Naive thymus-derived CD4-positive, alpha-beta T cell (primary cell): ENCODE data around the gene PANK4. TPM values are rescaled to one million over a fixed set of nuclear protein-coding genes. Genes with fewer than 3 reads are reported as not detected.
"Not testable (repeated sequence)": the region's sequence is repeated elsewhere in the genome, so short reads cannot be mapped to it uniquely, and the experiment has no call there.

Experiments used
- ATAC-seq: fragments of 150-1000 bp; cut with Tn5 transposase; 2 replicates; pipeline ENCODE4 v1.10.0; 2021; ENCODE audit warnings: mild to moderate bottlenecking, moderate library complexity
- CTCF ChIA-PET: fragments of 350-600 bp; sonication (Branson Sonifier 250); formaldehyde crosslinking; loops from one replicate; lab custom pipeline; 2021; ENCODE audit warnings: antibody characterized with exemption; lab: Charles Lee
- POLR2A ChIA-PET: fragments of 350-600 bp; sonication (Branson Sonifier 250); formaldehyde crosslinking; loops from one replicate; lab custom pipeline; 2021; ENCODE audit warnings: antibody characterized with exemption, inconsistent platforms; lab: Charles Lee
- DNase-seq, 9 donors: peaks; one replicate each; pipeline versions ENCODE4 v3.0.0 to v3.0.0-alpha.2; 2020 to 2022; ENCODE audit warnings: mixed read lengths in 1 of 9
- H3K27ac ChIP-seq: one replicate; pipeline ENCODE4 v1.7.0; 2013; ENCODE audit warnings: mild to moderate bottlenecking, low read depth, low read length, moderate library complexity
- H3K27me3 ChIP-seq, 2 donors: one replicate each; pipeline ENCODE4 v1.7.0; 2013; ENCODE audit warnings: low read length in 2 of 2, mild to moderate bottlenecking in 2 of 2, moderate library complexity in 2 of 2; ENCODE audit not compliant: control insufficient read depth in 2 of 2, insufficient read depth in 2 of 2
- H3K36me3 ChIP-seq, 3 experiments: 1 replicate in 2 of 3; 2 replicates in 1 of 3; pipeline ENCODE4 v1.7.0; 2013; ENCODE audit warnings: low read length in 3 of 3, mild to moderate bottlenecking in 3 of 3, moderate library complexity in 1 of 3; ENCODE audit not compliant: insufficient read depth in 3 of 3, control insufficient read depth in 2 of 3
- H3K4me1 ChIP-seq, 2 donors: one replicate each; pipeline ENCODE4 v1.7.0; 2013; ENCODE audit warnings: low read length in 2 of 2, mild to moderate bottlenecking in 2 of 2, moderate library complexity in 1 of 2; ENCODE audit not compliant: control insufficient read depth in 2 of 2, insufficient read depth in 2 of 2
- H3K4me3 ChIP-seq: 2 replicates; pipeline ENCODE4 v1.7.0; 2013; ENCODE audit warnings: mild to moderate bottlenecking, low read length
- H3K9me3 ChIP-seq, 3 experiments: 1 replicate in 2 of 3; 2 replicates in 1 of 3; pipeline ENCODE4 v1.7.0; 2013; ENCODE audit warnings: low read length in 3 of 3; ENCODE audit not compliant: control insufficient read depth in 2 of 3
- H3K27ac Mint-ChIP-seq, 9 donors: one replicate each; pipeline ENCODE4 v1.8.0; 2020 to 2022; ENCODE audit warnings: mixed read lengths in 9 of 9, mild to moderate bottlenecking in 8 of 9, moderate library complexity in 5 of 9, inconsistent platforms in 2 of 9
- H3K27me3 Mint-ChIP-seq, 5 donors: one replicate each; pipeline ENCODE4 v1.8.0; 2021 to 2022; ENCODE audit warnings: mixed read lengths in 5 of 5, mild to moderate bottlenecking in 1 of 5
- H3K36me3 Mint-ChIP-seq, 5 donors: one replicate each; pipeline ENCODE4 v1.8.0; 2020 to 2022; ENCODE audit warnings: mixed read lengths in 5 of 5, mild to moderate bottlenecking in 3 of 5, inconsistent platforms in 1 of 5
- H3K4me1 Mint-ChIP-seq, 7 donors: one replicate each; pipeline ENCODE4 v1.8.0; 2020 to 2022; ENCODE audit warnings: mixed read lengths in 7 of 7, mild to moderate bottlenecking in 3 of 7, inconsistent platforms in 1 of 7
- H3K4me3 Mint-ChIP-seq, 10 donors: one replicate each; pipeline ENCODE4 v1.8.0; 2020 to 2022; ENCODE audit warnings: mild to moderate bottlenecking in 10 of 10, mixed read lengths in 10 of 10, moderate library complexity in 6 of 10, inconsistent platforms in 2 of 10
- H3K9me3 Mint-ChIP-seq, 11 donors: one replicate each; pipeline ENCODE4 v1.8.0; 2020 to 2022; ENCODE audit warnings: mixed read lengths in 11 of 11, mild to moderate bottlenecking in 4 of 11, inconsistent platforms in 1 of 11, moderate library complexity in 1 of 11
- intact Hi-C, 2 donors: fragments of 100-400 bp; cut with micrococcal nuclease; formaldehyde crosslinking; loops; one replicate each; pipeline ENCODE4 v1.15.1; 2023
- polyA plus RNA-seq, 2 donors: library from polyadenylated mRNA; unstranded; fragments of 300-500 nt; fragmentation: Illumina TruSeq; gene quantifications; one replicate each; pipeline ENCODE4 v1.2.3, GENCODE V29; 2021
- total RNA-seq, 6 experiments: library from RNA in 5 of 6; stranded (reverse) in 5 of 6; gene quantifications; 1 replicate in 5 of 6; 2 replicates in 1 of 6; pipeline ENCODE4 v1.2.3 and lab custom pipeline; 2021 to 2026

Gene PANK4
- total and polyA plus RNA-seq, 7 experiments from 2014 or later: 12.7 to 91.2 (median 64.4) TPM

DNA sequence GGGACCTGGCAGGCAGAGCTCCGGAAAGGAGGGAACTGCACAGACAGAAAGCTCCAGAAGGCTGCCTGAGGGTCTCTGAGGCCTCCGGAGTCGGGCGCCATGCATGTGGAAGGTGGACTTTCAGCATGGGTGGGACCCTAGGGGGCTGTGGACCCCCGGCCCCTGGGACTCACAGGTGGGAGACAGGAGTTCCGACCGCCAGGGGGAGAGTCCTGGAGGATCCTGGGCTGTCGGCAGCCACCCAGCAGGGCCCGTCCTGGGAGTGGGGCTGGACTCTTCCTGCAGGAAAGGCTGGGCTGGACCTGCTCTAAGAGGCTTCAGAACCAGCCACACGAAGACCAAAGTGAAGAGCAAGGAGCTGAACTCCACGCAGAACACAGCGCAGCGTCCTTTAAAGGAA is 43.3 kb upstream of the PANK4 start:
- H3K27ac ChIP-seq, CTCF ChIA-PET, H3K36me3 ChIP-seq, DNase-seq, H3K4me3 ChIP-seq, H3K27me3 Mint-ChIP-seq, H3K27me3 ChIP-seq, intact Hi-C loops, H3K27ac Mint-ChIP-seq, H3K9me3 ChIP-seq, ATAC-seq, H3K4me1 ChIP-seq: not testable (repeated sequence)
- Mint-ChIP-seq H3K4me1 (peaks cover 0 to 15% (median 9%) of the 10 kb centered on the region in 7 donors), H3K36me3 (peaks cover 0 to 31% (median 5%) of the 10 kb centered on the region in 5 donors), H3K9me3 (peaks cover 3 to 23% (median 8%) of the 10 kb centered on the region in 11 donors), H3K4me3 (peak overlapping the region in 1 of 10 donors; percentile 48)
- POLR2A ChIA-PET: interaction anchor here (1.0 kb wide), 1 partner anchor 9 kb away, joined by 3 read pairs; no protein-coding TSS in a partner anchor

DNA sequence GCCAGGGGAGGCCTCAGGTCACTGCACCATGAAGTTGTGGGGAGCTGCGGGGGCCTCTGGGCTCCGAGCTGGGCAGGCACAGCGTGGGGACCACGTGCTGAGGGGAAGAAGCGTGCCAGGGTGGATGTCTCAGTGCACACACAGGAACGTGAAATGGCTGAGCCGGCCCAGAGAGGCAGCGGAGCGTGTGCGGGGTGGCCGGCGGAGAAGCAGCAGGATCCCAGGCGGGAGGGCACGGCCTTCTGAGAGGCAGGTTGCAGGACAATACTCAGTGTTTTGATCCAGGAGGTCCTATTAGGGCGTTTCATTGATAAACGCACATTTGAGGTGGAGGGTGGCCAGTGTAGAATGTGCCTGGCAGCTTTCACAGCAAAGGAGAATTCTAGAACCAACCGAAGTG is 42.7 kb upstream of the PANK4 start:
- no peak overlapping the region for H3K27ac Mint-ChIP-seq

GRCh38 chr1:2568187-2568816 is 41.9 kb upstream of the PANK4 start:
- H3K27ac ChIP-seq, ATAC-seq, H3K4me3 Mint-ChIP-seq, H3K27me3 Mint-ChIP-seq, H3K4me1 Mint-ChIP-seq, POLR2A ChIA-PET, intact Hi-C loops, H3K36me3 ChIP-seq, H3K27me3 ChIP-seq, H3K9me3 ChIP-seq, CTCF ChIA-PET, H3K4me3 ChIP-seq, DNase-seq, H3K27ac Mint-ChIP-seq, H3K4me1 ChIP-seq: not testable (repeated sequence)
- Mint-ChIP-seq H3K9me3 (peaks cover 0 to 10% (median 5%) of the 10 kb centered on the region in 11 donors), H3K36me3 (peaks cover 0 to 21% (median 5%) of the 10 kb centered on the region in 5 donors)

More for the DNA sequence above, 42.7 kb upstream of the PANK4 start:
- Histone ChIP-seq H3K36me3 (peaks cover 0 to under 1% (median 0%) of the 10 kb centered on the region in 3 experiments), H3K4me3 (no peak overlapping the region), H3K27ac (no peak overlapping the region), H3K27me3 (no peaks in the 10 kb centered on the region), H3K9me3 (peaks cover 0 to 6% (median 0%) of the 10 kb centered on the region in 3 experiments), H3K4me1 (no peaks in the 10 kb centered on the region)
- intact Hi-C loops: no loop called here
- peaks cover 3 to 18% (median 8%) of the 10 kb centered on the region in 11 donors for H3K9me3 Mint-ChIP-seq
- ATAC-seq: no peak
- POLR2A ChIA-PET: no interaction called here
- peaks cover 0 to 28% (median 5%) of the 10 kb centered on the region in 5 donors for H3K36me3 Mint-ChIP-seq
- H3K4me3 Mint-ChIP-seq: no peak overlapping the region
- peaks cover 0 to 11% (median 6%) of the 10 kb centered on the region in 7 donors for H3K4me1 Mint-ChIP-seq
- CTCF ChIA-PET: no interaction called here
- no peak for DNase-seq
- H3K27me3 Mint-ChIP-seq: no peaks in the 10 kb centered on the region

DNA sequence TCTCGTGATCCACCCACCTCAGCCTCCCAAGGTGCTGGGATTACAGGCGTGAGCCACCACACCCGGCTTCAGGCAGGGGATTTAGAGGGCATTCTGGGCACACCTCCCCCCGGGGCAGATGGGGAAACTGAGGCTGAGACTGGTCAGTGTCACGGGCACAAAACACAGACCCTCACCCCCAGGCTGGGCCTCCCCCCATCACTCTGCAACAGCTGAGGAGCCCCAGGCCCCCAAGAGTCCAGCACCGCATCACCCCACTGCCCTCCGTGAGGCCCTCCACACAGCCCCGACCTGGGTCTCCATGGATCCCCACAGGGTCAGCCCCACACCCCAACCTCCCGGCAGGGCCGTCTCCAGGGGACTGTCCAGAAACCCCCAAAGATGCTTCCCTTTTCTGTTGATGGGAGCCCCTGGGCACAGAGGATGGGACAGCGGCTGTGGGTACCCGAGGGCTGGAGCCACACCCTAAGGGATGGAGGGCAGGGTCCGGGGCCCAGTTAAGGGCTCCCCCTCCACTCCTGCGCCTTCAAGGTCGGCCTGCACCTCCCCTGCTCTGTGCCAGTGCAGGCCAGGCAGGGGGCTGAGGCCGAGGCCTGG is 40.8 kb upstream of the PANK4 start:
- CTCF ChIA-PET: no interaction called here
- no peak for DNase-seq
- no peaks in the 10 kb centered on the region for H3K27me3 ChIP-seq
- POLR2A ChIA-PET: no interaction called here
- H3K4me1 ChIP-seq: no peaks in the 10 kb centered on the region
- peaks cover 0 to 5% (median 0%) of the 10 kb centered on the region in 7 donors for H3K4me1 Mint-ChIP-seq
- H3K27me3 Mint-ChIP-seq: no peaks in the 10 kb centered on the region
- peak overlapping the region in 1 of 9 donors; percentile 25 for H3K27ac Mint-ChIP-seq
- ATAC-seq: no peak
- no peak overlapping the region for H3K27ac ChIP-seq
- peaks cover 0 to 13% (median 0%) of the 10 kb centered on the region in 5 donors for H3K36me3 Mint-ChIP-seq
- intact Hi-C loops: no loop called here
- H3K4me3 ChIP-seq: no peak overlapping the region
- no peaks in the 10 kb centered on the region for H3K9me3 ChIP-seq
- peaks cover 0 to 19% (median 0%) of the 10 kb centered on the region in 3 experiments for H3K36me3 ChIP-seq
- no peak overlapping the region for H3K4me3 Mint-ChIP-seq
- H3K9me3 Mint-ChIP-seq: peaks cover 0 to 3% (median 0%) of the 10 kb centered on the region in 11 donors

- Mint-ChIP-seq H3K9me3 (peaks cover 0 to 3% (median 0%) of the 10 kb centered on the region in 11 donors), H3K4me1 (peaks cover under 1 to 7% (median 2%) of the 10 kb centered on the region in 7 donors), H3K4me3 (no peak overlapping the region), H3K27ac (peak overlapping the region in 4 of 9 donors; percentile 38 to 54 (median 50)), H3K27me3 (no peaks in the 10 kb centered on the region), H3K36me3 (peaks cover 0 to 15% (median 0%) of the 10 kb centered on the region in 5 donors)
- ATAC-seq: no peak
- peaks cover 0 to 27% (median 0%) of the 10 kb centered on the region in 3 experiments for H3K36me3 ChIP-seq
- no peaks in the 10 kb centered on the region for H3K27me3 ChIP-seq
- H3K4me3 ChIP-seq: no peak overlapping the region
- H3K4me1 ChIP-seq: no peaks in the 10 kb centered on the region
- ChIA-PET CTCF (no interaction called here), POLR2A (interaction anchor here (1.8 kb wide), 1 partner anchor 12 kb away, joined by 9 read pairs; no protein-coding TSS in a partner anchor)
- H3K9me3 ChIP-seq: no peaks in the 10 kb centered on the region
- no peak overlapping the region for H3K27ac ChIP-seq
- intact Hi-C loops: no loop called here
- no peak for DNase-seq
Measured at GRCh38 chr1:2566101-2567045, 40.0 kb upstream of the PANK4 start.

GRCh38 chr1:2564815-2565374 is 38.5 kb upstream of the PANK4 start:
- ATAC-seq: no peak
- Histone ChIP-seq H3K36me3 (peaks cover 0 to 42% (median 0%) of the 10 kb centered on the region in 3 experiments), H3K4me3 (no peak overlapping the region), H3K9me3 (no peaks in the 10 kb centered on the region), H3K27me3 (no peaks in the 10 kb centered on the region), H3K27ac (peak overlapping the region; percentile 12), H3K4me1 (no peaks in the 10 kb centered on the region)
- Mint-ChIP-seq H3K27ac (peak overlapping the region in 3 of 9 donors; percentile 38 to 56 (median 55)), H3K4me1 (peaks cover 4 to 11% (median 6%) of the 10 kb centered on the region in 7 donors), H3K9me3 (no peaks in the 10 kb centered on the region), H3K4me3 (no peak overlapping the region), H3K27me3 (no peaks in the 10 kb centered on the region), H3K36me3 (peaks cover 0 to 6% (median 0%) of the 10 kb centered on the region in 5 donors)
- no peak for DNase-seq
- ChIA-PET POLR2A (interaction anchor here (1.1 to 5.2 kb wide), 4 partner anchors 9 to 20 kb away, joined by 4 to 27 read pairs (median 7); no protein-coding TSS in a partner anchor), CTCF (interaction anchor here (0.6 to 1.0 kb wide), 2 partner anchors 9 to 20 kb away, joined by 3 to 4 read pairs; no protein-coding TSS in a partner anchor)
- intact Hi-C loops: no loop called here
